Measurements from ENCODE around the gene TAS1R3.

Gene TAS1R3

GRCh38 chr1:1381294-1381693 lies 50.2 kb downstream of the TAS1R3 start:
- DNase-seq (ENCODE audit: extremely low spot score, insufficient read length, low read depth) (no peak), FAIRE-seq (no peak)

Measured in GM18507 (cell line).